ENCODE results near the gene PDE4D.
"Not testable (repeated sequence)": the region's sequence is repeated elsewhere in the genome, so short reads cannot be mapped to it uniquely, and the experiment has no call there.

The PDE4D gene

DNA sequence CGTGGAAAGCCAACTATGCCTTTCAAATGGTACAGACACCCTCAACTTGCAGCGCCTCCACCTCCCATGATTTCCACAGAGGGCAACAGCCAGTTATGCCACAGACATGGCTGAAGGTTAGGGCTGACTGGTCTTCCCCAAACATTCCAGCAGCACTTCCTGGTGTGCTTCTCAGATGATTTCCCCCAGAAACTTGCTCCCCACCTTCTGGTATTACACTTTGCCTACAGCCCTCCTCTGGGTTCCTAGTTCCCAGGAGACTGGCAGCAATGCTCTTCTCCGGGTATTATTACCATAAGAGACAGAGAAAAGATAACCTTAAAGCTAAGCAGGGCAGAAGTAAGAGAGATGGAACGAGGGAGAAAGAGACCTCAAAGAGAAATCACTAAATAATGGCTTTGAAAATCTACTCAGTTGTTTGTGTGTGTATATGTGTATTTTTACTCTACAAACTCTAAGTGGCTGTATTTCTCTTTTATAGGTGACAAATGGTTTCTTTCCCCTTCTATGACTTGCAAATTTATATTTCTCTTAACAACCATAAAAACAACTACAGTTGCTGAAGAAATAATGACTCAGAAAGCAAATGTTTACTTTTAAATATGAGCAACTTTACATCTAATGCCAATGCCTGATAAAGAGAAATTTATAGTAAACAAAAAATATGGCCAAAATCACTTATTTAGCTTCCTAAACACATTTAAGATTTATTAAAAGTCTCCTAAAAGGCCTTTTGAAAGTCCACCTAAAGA, 133.8 kb downstream of the PDE4D start:
- in situ Hi-C loops (cut with MboI; ENCODE audit: low pct_unique_long_range_greater_than_20kb, low sequenced_read_pairs): no loop called here
- no peak for DNase-seq

GRCh38 chr5:59758566-59758965, 135.0 kb downstream of the PDE4D start:
- DNase-seq: no peak
- in situ Hi-C loops (cut with MboI; ENCODE audit: low pct_unique_long_range_greater_than_20kb, low sequenced_read_pairs): no loop called here

GRCh38 chr5:59757442-59757841, 136.1 kb downstream of the PDE4D start:
- in situ Hi-C loops (cut with MboI; ENCODE audit: low pct_unique_long_range_greater_than_20kb, low sequenced_read_pairs): no loop called here
- no peak for DNase-seq

DNA sequence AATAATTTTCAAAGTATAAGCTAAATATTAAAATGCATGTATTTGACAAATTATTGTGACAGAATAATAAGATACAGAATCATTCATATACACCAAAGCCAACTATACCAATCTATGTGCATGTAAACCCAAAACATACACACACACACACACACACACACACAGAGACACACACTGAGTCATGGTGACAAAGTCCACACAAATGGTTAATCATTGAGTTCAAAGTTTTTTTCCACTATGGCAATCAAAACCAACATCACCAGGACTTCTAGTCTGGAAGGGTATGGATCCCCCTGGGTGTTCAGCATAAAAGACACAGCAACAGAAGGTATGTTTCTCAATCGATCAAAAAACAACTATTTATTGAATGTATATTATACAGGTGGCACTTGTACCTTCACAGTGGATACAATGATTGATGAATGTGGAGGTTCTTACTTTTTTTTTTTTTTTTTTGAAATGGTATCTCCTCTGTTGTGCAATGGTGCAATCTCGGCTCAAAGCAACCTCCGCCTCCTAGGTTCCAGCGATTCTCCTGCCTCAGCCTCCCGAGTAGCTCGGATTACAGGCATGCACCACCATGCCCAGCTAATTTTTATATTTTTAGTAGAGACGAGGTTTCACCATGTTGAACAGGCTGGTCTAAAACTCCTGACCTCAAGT, 137.0 kb downstream of the PDE4D start:
- in situ Hi-C loops (cut with MboI; ENCODE audit: low pct_unique_long_range_greater_than_20kb, low sequenced_read_pairs): no loop called here
- no peak for DNase-seq

DNA sequence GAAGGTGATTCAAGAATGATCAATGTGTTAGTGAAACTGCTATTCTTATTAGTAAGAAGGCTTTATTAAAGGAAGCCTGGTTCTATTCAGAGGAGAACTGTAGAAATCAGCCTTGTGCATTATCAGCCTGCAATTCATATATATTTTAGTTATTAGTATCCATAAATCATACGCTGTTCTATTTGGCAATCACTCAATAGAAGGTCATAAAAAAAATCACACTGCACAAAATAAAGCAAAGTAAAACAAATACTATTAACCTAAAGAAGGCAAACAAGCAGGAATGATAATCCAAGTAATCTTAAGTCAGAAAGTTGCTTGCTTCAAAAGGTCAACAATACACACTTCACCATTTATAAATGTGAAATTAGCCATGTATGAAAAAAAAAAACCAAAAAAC, 138.1 kb downstream of the PDE4D start:
- in situ Hi-C loops (cut with MboI; ENCODE audit: low pct_unique_long_range_greater_than_20kb, low sequenced_read_pairs): no loop called here
- DNase-seq: no peak

GRCh38 chr5:59753599-59753998, 139.9 kb downstream of the PDE4D start:
- no peak for DNase-seq
- in situ Hi-C loops (cut with MboI; ENCODE audit: low pct_unique_long_range_greater_than_20kb, low sequenced_read_pairs): no loop called here

GRCh38 chr5:59749782-59750520, 143.6 kb downstream of the PDE4D start:
- in situ Hi-C loops (cut with MboI; ENCODE audit: low pct_unique_long_range_greater_than_20kb, low sequenced_read_pairs): no loop called here

GRCh38 chr5:59748036-59748663, 145.4 kb downstream of the PDE4D start:
- DNase-seq; in situ Hi-C loops (cut with MboI; ENCODE audit: low pct_unique_long_range_greater_than_20kb, low sequenced_read_pairs): not testable (repeated sequence)

More at GRCh38 chr5:59749782-59750520, 143.6 kb downstream of the PDE4D start:
- DNase-seq: no peak

GRCh38 chr5:59746241-59746765, 147.2 kb downstream of the PDE4D start:
- in situ Hi-C loops (cut with MboI; ENCODE audit: low pct_unique_long_range_greater_than_20kb, low sequenced_read_pairs): no loop called here
- DNase-seq: no peak

DNA sequence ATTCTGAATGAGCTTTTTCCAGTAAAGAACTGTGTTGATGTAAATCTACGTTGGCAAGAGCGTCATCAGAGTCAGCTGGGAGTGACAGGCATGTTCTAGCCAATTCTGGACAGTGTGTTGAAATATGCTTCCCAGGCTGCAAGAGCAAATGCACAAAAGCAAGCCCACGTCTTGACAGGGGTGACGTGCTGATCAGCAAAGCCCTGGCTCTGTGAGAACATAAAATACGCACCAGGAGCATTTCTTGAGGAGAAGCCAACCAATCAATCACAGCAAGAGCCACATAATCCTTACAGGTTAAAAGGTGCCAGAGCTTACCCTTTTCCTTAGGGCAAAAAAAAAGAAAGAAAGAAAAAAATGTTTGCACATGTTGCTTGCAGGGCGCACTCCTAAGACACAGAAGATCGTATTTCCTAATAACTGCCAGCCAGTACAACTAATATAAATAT, 148.1 kb downstream of the PDE4D start:
- no peak for DNase-seq
- in situ Hi-C loops (cut with MboI; ENCODE audit: low pct_unique_long_range_greater_than_20kb, low sequenced_read_pairs): no loop called here

DNA sequence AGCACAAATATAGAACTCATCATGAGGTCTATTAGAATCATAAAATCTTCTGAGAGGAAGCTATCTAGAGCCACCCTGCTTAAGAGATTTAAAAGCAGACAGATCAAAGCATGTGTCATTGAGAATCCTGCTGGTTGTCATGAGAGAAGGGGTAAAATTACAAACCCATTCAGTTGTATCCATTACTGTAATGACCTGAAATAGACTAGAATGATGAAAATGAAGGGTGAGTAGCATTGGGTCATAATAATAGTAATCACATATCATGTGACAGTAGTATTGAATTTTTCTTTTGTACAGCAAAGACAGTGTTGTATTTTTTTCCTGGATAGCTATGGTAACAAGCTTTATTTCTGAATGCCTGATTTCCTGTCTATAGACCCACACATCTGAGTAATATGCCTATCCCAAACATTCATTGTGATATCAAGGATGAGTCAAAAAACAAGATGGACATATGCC, 149.0 kb downstream of the PDE4D start:
- DNase-seq: no peak
- in situ Hi-C loops (cut with MboI; ENCODE audit: low pct_unique_long_range_greater_than_20kb, low sequenced_read_pairs): no loop called here

- DNase-seq: no peak
- in situ Hi-C loops (cut with MboI; ENCODE audit: low pct_unique_long_range_greater_than_20kb, low sequenced_read_pairs): no loop called here
Measured at GRCh38 chr5:59741599-59741998, 151.9 kb downstream of the PDE4D start.

GRCh38 chr5:59738024-59738423, 155.5 kb downstream of the PDE4D start:
- no peak for DNase-seq
- in situ Hi-C loops (cut with MboI; ENCODE audit: low pct_unique_long_range_greater_than_20kb, low sequenced_read_pairs): no loop called here

GRCh38 chr5:59732806-59733205, 160.7 kb downstream of the PDE4D start:
- in situ Hi-C loops (cut with MboI; ENCODE audit: low pct_unique_long_range_greater_than_20kb, low sequenced_read_pairs): no loop called here
- DNase-seq: no peak

GRCh38 chr5:59732301-59732700, 161.2 kb downstream of the PDE4D start:
- in situ Hi-C loops (cut with MboI; ENCODE audit: low pct_unique_long_range_greater_than_20kb, low sequenced_read_pairs): no loop called here
- DNase-seq: no peak

DNA sequence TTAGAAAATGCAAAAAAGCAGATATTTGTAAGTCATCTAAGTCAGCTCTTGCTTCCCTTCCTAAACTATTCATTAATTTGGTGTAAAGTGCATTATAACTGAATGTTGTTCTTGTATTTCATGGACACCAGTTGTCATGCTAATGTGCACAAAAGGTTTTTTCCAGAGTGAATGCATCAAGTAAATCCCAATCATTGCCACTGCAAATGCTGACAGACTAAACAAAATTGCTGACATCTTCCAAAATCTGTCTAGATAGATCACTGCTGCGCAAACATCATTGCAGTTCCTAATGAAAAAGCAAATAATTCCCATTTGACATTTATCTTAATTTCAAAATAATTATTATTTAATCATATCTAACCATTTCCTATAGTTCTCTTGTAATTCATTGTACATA, 161.7 kb downstream of the PDE4D start:
- in situ Hi-C loops (cut with MboI; ENCODE audit: low pct_unique_long_range_greater_than_20kb, low sequenced_read_pairs): no loop called here

DNA sequence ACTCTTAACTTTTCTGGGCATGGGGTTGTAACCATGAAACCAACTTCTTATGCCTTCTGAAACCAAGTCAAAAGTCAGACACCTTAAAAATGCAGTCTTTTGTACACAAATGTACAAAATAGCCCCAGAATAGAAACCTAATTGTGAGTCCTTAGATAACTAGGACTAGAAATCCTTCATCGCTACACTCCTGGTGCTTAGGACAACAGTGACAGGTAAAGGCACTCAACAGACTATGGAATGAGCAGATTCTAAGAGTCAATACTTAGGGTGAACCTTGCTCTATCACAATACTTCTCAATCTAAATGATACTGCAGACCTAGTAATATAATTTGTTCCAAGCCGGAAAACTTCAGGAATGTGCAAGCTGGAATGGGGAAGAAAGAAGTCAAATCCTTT, 163.7 kb downstream of the PDE4D start:
- in situ Hi-C loops (cut with MboI; ENCODE audit: low pct_unique_long_range_greater_than_20kb, low sequenced_read_pairs): no loop called here
- no peak for DNase-seq

More for the DNA sequence above, 161.7 kb downstream of the PDE4D start:
- DNase-seq: no peak

- no peak for DNase-seq
- in situ Hi-C loops (cut with MboI; ENCODE audit: low pct_unique_long_range_greater_than_20kb, low sequenced_read_pairs): no loop called here
Measured at GRCh38 chr5:59729357-59729756, 164.2 kb downstream of the PDE4D start.

GRCh38 chr5:59728356-59728755, 165.2 kb downstream of the PDE4D start:
- in situ Hi-C loops (cut with MboI; ENCODE audit: low pct_unique_long_range_greater_than_20kb, low sequenced_read_pairs): no loop called here
- no peak for DNase-seq
